Breast epithelium (tissue), 4 donors: ENCODE measurements around the gene CNKSR3. TPM values are rescaled to one million over a fixed set of nuclear protein-coding genes. Genes with fewer than 3 reads are reported as not detected.

ENCODE experiments used
- DNase-seq, 2 donors: peaks; one replicate each; pipeline ENCODE4 v3.0.0-alpha.2; 2019; ENCODE audit warnings: low spot score in 2 of 2
- H3K27ac ChIP-seq, 2 donors: fragments of 200-600 bp; sonication (generic) in 1 of 2; one replicate each; pipeline ENCODE4 v1.5.1; 2016 to 2019; ENCODE audit warnings: mild to moderate bottlenecking in 1 of 2
- H3K27me3 ChIP-seq, 2 donors: fragments of 200-600 bp; sonication (generic) in 1 of 2; one replicate each; pipeline versions ENCODE4 v1.5.1 to v1.6.0; 2017 to 2019; ENCODE audit warnings: control low read depth in 1 of 2, mild to moderate bottlenecking in 1 of 2
- H3K36me3 ChIP-seq: fragments of 200-600 bp; one replicate; pipeline ENCODE4 v1.5.1; 2019
- H3K4me1 ChIP-seq, 2 donors: fragments of 200-600 bp; sonication (generic); one replicate each; pipeline ENCODE4 v1.5.1; 2016 to 2019; ENCODE audit warnings: control low read depth in 1 of 2
- H3K4me3 ChIP-seq, 3 donors: fragments of 200-600 bp; sonication (generic); 1 replicate in 2 of 3; 2 replicates in 1 of 3; pipeline ENCODE4 v1.5.1; 2016 to 2019; ENCODE audit warnings: mild to moderate bottlenecking in 3 of 3, moderate library complexity in 2 of 3
- H3K9me3 ChIP-seq, 2 donors: fragments of 200-600 bp; sonication (generic) in 1 of 2; one replicate each; pipeline ENCODE4 v1.5.1; 2016 to 2019; ENCODE audit warnings: control low read depth in 1 of 2
- CTCF ChIP-seq, 3 donors: fragments of 450-650 bp; IDR thresholded peaks; one replicate each; pipeline ENCODE4 v1.5.1; 2016 to 2017; ENCODE audit warnings: antibody characterized with exemption in 3 of 3, mild to moderate bottlenecking in 3 of 3, moderate library complexity in 3 of 3
- POLR2A ChIP-seq: fragments of 450-650 bp; IDR thresholded peaks from one replicate; pipeline ENCODE4 v1.6.1; 2016; ENCODE audit warnings: antibody characterized with exemption, mild to moderate bottlenecking, moderate library complexity
- POLR2AphosphoS5 ChIP-seq, 3 donors: sonication (generic); formaldehyde crosslinking; IDR thresholded peaks; one replicate each; pipeline ENCODE4 v1.6.1; 2017; ENCODE audit warnings: antibody characterized with exemption in 3 of 3
- intact Hi-C: fragments of 100-400 bp; cut with DNase I; formaldehyde crosslinking; loops from one replicate; pipeline ENCODE4 v1.15.1; 2023; ENCODE audit warnings: low total_unique reads
- total RNA-seq, 3 donors: library from RNA; depleted of rRNA; stranded (reverse); fragments of >200 nt; gene quantifications; one replicate each; pipeline ENCODE4 v1.1.0, GENCODE V29; 2016

CNKSR3 gene
- total RNA-seq, 3 donors from 2014 or later = 2.1 to 8.6 (median 5.2) TPM

- Histone ChIP-seq H3K4me1 (no peaks in the 10 kb centered on the region), H3K4me3 (no peak overlapping the region), H3K9me3 (peaks cover 0 to 5% of the 10 kb centered on the region in 2 donors), H3K27ac (no peak overlapping the region), H3K27me3 (no peaks in the 10 kb centered on the region), H3K36me3 (no peaks in the 10 kb centered on the region)
- intact Hi-C loops = no loop called here
- TF ChIP-seq CTCF (IDR thresholded peaks at IDR 0.05) (no peak), POLR2A (no peak), POLR2AphosphoS5 (IDR thresholded peaks at IDR 0.05) (no peak)
- DNase-seq = no peak
Observed at GRCh38 chr6:154388803-154389202, 121.7 kb downstream of the CNKSR3 start.

DNA sequence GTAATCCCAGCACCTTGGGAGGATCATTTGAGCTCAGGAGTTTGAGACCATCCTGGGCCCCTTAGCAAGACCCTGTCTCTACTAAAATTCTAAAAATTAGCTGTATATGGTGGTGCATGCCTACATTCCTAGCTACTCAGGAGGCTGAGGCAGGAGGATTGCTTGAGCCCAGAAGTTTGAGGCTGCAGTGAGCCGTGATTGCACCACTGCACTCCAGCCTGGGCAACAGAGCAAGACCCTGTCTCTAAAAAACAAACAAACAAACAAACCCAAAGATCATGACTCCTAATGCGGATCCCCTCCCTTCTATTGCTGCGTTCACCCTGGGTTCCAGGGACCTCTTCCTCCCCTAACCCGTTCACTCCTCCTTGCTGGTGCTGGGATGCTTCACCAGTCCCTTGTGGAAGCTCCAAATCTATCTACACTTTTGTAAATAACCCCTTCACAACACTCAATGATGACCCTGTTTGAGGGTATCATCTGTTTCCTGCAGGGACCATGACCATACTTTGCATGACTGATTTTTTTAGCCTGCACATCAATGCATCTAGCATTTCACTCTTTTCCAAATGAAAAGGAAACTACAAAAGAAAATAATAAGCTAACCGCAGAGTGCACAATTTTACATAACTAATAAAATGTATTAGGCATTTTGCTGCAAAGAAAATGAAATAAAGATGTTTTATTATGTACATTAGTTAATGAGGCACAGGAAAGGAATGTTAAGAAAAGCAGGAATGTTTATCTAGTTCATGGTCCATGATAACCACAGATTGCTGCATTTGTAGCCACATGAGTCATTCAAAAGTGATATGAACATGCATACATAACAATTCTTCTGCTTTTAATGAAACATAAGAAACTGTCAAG lies 123.4 kb downstream of the CNKSR3 start:
- H3K27me3 ChIP-seq = no peaks in the 10 kb centered on the region
- intact Hi-C loops = no loop called here
- no peak for TF ChIP-seq POLR2A
- no peak for TF ChIP-seq CTCF (IDR thresholded peaks at IDR 0.05)
- no peak for TF ChIP-seq POLR2AphosphoS5 (IDR thresholded peaks at IDR 0.05)
- peaks cover 0 to 5% of the 10 kb centered on the region in 2 donors for H3K9me3 ChIP-seq
- no peak overlapping the region for H3K4me3 ChIP-seq
- no peak for DNase-seq
- H3K27ac ChIP-seq = no peak overlapping the region
- H3K36me3 ChIP-seq = no peaks in the 10 kb centered on the region
- no peaks in the 10 kb centered on the region for H3K4me1 ChIP-seq

GRCh38 chr6:154384191-154384590 lies 126.3 kb downstream of the CNKSR3 start:
- DNase-seq = no peak
- Histone ChIP-seq H3K27me3 (no peaks in the 10 kb centered on the region), H3K9me3 (peaks cover 0 to 2% of the 10 kb centered on the region in 2 donors), H3K27ac (peak overlapping the region; percentile 28 to 68), H3K4me1 (no peaks in the 10 kb centered on the region), H3K4me3 (no peak overlapping the region), H3K36me3 (no peaks in the 10 kb centered on the region)
- TF ChIP-seq CTCF (IDR thresholded peaks at IDR 0.05) (no peak), POLR2A (no peak), POLR2AphosphoS5 (IDR thresholded peaks at IDR 0.05) (no peak)
- intact Hi-C loops = no loop called here

DNA sequence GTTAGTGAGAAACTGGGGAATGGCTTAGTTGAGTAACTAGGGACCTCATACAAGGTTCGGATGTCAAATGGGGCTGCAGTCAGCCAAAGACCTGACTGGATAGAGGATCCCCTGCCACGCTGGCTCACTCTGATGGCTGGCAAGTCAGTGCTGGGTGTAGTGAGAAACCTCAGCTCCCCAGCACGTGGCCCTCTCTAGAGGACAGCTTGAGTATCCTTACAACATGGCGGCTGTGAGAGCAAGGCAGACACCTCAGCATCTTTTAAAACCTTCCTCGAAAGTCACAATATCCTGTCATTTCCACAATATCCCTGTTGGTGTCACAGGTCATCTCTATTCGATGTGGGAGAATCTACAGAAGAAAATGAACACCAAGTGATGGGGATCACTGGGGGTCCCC lies 127.2 kb downstream of the CNKSR3 start:
- Histone ChIP-seq H3K9me3 (no peaks in the 10 kb centered on the region), H3K27ac (peak overlapping the region; percentile 16 to 68), H3K4me3 (no peak overlapping the region)

More for the DNA sequence above, 127.2 kb downstream of the CNKSR3 start:
- intact Hi-C loops = no loop called here
- no peak for TF ChIP-seq POLR2AphosphoS5 (IDR thresholded peaks at IDR 0.05)
- no peak for TF ChIP-seq POLR2A
- TF ChIP-seq CTCF (IDR thresholded peaks at IDR 0.05) = no peak
- DNase-seq = no peak
- Histone ChIP-seq H3K36me3 (no peaks in the 10 kb centered on the region), H3K27me3 (no peaks in the 10 kb centered on the region), H3K4me1 (no peaks in the 10 kb centered on the region)
